HCT116 (cell line): Measurements from ENCODE around the gene KRT36. TPM values are rescaled to one million over a fixed set of nuclear protein-coding genes. Genes with fewer than 3 reads are reported as not detected.

ENCODE experiments used
- ATAC-seq: fragments of 200-7000 bp; cut with Tn5 transposase; 2 replicates; pipeline ENCODE4 v1.9.1; 2020; ENCODE audit warnings: mild to moderate bottlenecking, moderate library complexity
- BruUV-seq: library from RNA; stranded (reverse); fragments of 400-500 nt; replicated peaks from 2 replicates; lab custom pipeline; 2021; lab: Mats Ljungman, UMichigan
- CTCF ChIA-PET: fragments of 300-600 bp; sonication (Branson Sonifier 250); formaldehyde crosslinking; loops from one replicate; lab custom pipeline; 2021; ENCODE audit warnings: antibody characterized with exemption; lab: Charles Lee
- POLR2A ChIA-PET: fragments of 300-600, 350-600 bp; sonication (Branson Sonifier 250); formaldehyde crosslinking; loops from one replicate; lab custom pipeline; 2021; ENCODE audit warnings: antibody characterized with exemption; lab: Charles Lee
- RAD21 ChIA-PET, 2 experiments: fragments of 300-600 bp; sonication (Branson Sonifier 250); formaldehyde crosslinking; loops; one replicate each; lab custom pipeline; 2023; ENCODE audit warnings: low total read pairs in 2 of 2; ENCODE audit not compliant: uncharacterized antibody in 2 of 2, unreplicated experiment in 2 of 2, low non-redundant PET in 1 of 2; lab: Charles Lee
- DNase-seq: peaks from one replicate; pipeline ENCODE4 v3.0.0-alpha.2; 2010; ENCODE audit warnings: low read depth, low spot score
- H2AFZ ChIP-seq: fragments of 200-600 bp; shearing (Covaris generic), sonication (generic); 2 replicates; pipeline ENCODE4 v1.6.1; 2017; ENCODE audit warnings: low read depth, mixed run types, mixed read lengths, antibody characterized with exemption, low read length; ENCODE audit not compliant: poor library complexity, severe bottlenecking
- H3K27ac ChIP-seq: 2 replicates; pipeline ENCODE4 v1.5.1; 2012; ENCODE audit warnings: low read depth, low read length
- H3K27me3 ChIP-seq: fragments of 200-600 bp; sonication (generic); 2 replicates; pipeline ENCODE4 v1.6.1; 2016; ENCODE audit warnings: mixed run types, low read length, mixed read lengths; ENCODE audit not compliant: insufficient read depth
- H3K36me3 ChIP-seq, 2 experiments: fragments of 200-500 bp in 1 of 2; fragments of 200-600 bp in 1 of 2; sonication (Bioruptor generic) in 1 of 2; sonication (generic) in 1 of 2; 2 replicates each; pipeline versions ENCODE4 v1.5.1 to v1.6.1; 2014 to 2016; ENCODE audit warnings: low read length in 2 of 2, inconsistent platforms in 1 of 2, mixed read lengths in 1 of 2, mixed run types in 1 of 2; ENCODE audit not compliant: insufficient read depth in 2 of 2, control insufficient read depth in 1 of 2
- H3K4me1 ChIP-seq, 2 experiments: fragments of 200-600 bp in 1 of 2; sonication (generic) in 1 of 2; 2 replicates each; pipeline versions ENCODE4 v1.5.1 to v1.6.1; 2012 to 2017; ENCODE audit warnings: low read length in 2 of 2, inconsistent platforms in 1 of 2, mild to moderate bottlenecking in 1 of 2, mixed read lengths in 1 of 2, mixed run types in 1 of 2, moderate library complexity in 1 of 2; ENCODE audit not compliant: insufficient read depth in 2 of 2, control insufficient read depth in 1 of 2
- H3K4me2 ChIP-seq: fragments of 200-600 bp; sonication (generic); 2 replicates; pipeline ENCODE4 v1.6.1; 2017; ENCODE audit warnings: mixed run types, low read length, mixed read lengths
- H3K4me3 ChIP-seq, 2 experiments: fragments of 200-600 bp in 1 of 2; sonication (generic) in 1 of 2; replicated peaks in 1 of 2; 2 replicates each; pipeline ENCODE4 v1.5.1; 2011 to 2016; ENCODE audit warnings: low read length in 2 of 2, control low read depth in 1 of 2, low read depth in 1 of 2, mild to moderate bottlenecking in 1 of 2, mixed read lengths in 1 of 2, mixed run types in 1 of 2
- H3K79me2 ChIP-seq: fragments of 200-600 bp; sonication (generic); 2 replicates; pipeline ENCODE4 v1.6.1; 2017; ENCODE audit warnings: mild to moderate bottlenecking, mixed run types, low read length, moderate library complexity, mixed read lengths; ENCODE audit not compliant: insufficient read depth
- H3K9ac ChIP-seq: fragments of 200-600 bp; sonication (generic); 2 replicates; pipeline ENCODE4 v1.6.1; 2016; ENCODE audit warnings: low read length, mixed read lengths
- H3K9me2 ChIP-seq: fragments of 200-600 bp; sonication (generic), shearing (Covaris generic); 2 replicates; pipeline ENCODE4 v1.6.1; 2017; ENCODE audit warnings: mixed run types, mild to moderate bottlenecking, moderate library complexity; ENCODE audit not compliant: insufficient read depth
- H3K9me3 ChIP-seq, 2 experiments: fragments of 200-500 bp in 1 of 2; fragments of 200-600 bp in 1 of 2; sonication (Bioruptor generic) in 1 of 2; sonication (generic) in 1 of 2; 2 replicates each; pipeline ENCODE4 v1.6.1; 2014 to 2017; ENCODE audit warnings: low read length in 2 of 2, mixed read lengths in 2 of 2, inconsistent platforms in 1 of 2, low read depth in 1 of 2, mild to moderate bottlenecking in 1 of 2, mixed run types in 1 of 2, moderate library complexity in 1 of 2; ENCODE audit not compliant: control insufficient read depth in 1 of 2, insufficient read depth in 1 of 2
- H4K20me1 ChIP-seq: fragments of 200-600 bp; sonication (generic), shearing (Covaris generic); 2 replicates; pipeline ENCODE4 v1.6.1; 2017; ENCODE audit warnings: mixed run types, mild to moderate bottlenecking, moderate library complexity; ENCODE audit not compliant: insufficient read depth
- EGR1 ChIP-seq: IDR thresholded peaks from 2 replicates; pipeline ENCODE4 v1.6.1; 2012; ENCODE audit warnings: low read depth
- EZH2phosphoT487 ChIP-seq: fragments of 200-600 bp; IDR thresholded peaks from 2 replicates; pipeline ENCODE4 v1.6.1; 2018; ENCODE audit warnings: antibody characterized with exemption, borderline replicate concordance
- JUND ChIP-seq: IDR thresholded peaks from 2 replicates; pipeline ENCODE4 v1.6.1; 2012
- POLR2A ChIP-seq: IDR thresholded peaks from 2 replicates; pipeline ENCODE4 v1.7.0; 2011; ENCODE audit warnings: borderline replicate concordance; ENCODE audit not compliant: insufficient read depth, insufficient read length; ENCODE audit errors: extremely low read depth
- TCF7L2 ChIP-seq: IDR thresholded peaks from 2 replicates; pipeline ENCODE4 v1.7.0; 2011; ENCODE audit warnings: borderline replicate concordance, inconsistent platforms; ENCODE audit not compliant: insufficient read depth, insufficient read length; ENCODE audit errors: extremely low read depth
- ZFX ChIP-seq: fragments of 450-650 bp; IDR thresholded peaks from 2 replicates; pipeline ENCODE4 v1.6.1; 2017
- intact Hi-C: fragments of 100-400 bp; cut with micrococcal nuclease; formaldehyde crosslinking; loops from 2 replicates; pipeline ENCODE4 v1.10.0; 2022
- total RNA-seq: library from RNA; stranded (reverse); gene quantifications from one replicate; pipeline ENCODE4 v1.2.1, GENCODE V29; 2021; ENCODE audit not compliant: unreplicated experiment
- TF ChIP-seq, protein P1 (sequence below): IDR thresholded peaks from 2 replicates; pipeline ENCODE4 v1.6.1; 2012
- TF ChIP-seq, protein P2 (sequence below): IDR thresholded peaks from 2 replicates; pipeline ENCODE4 v1.6.1; 2011; ENCODE audit warnings: mild to moderate bottlenecking, low read length, moderate library complexity; ENCODE audit not compliant: insufficient replicate concordance; ENCODE audit errors: extremely low read depth

Gene KRT36
- total RNA-seq, 1 experiment from 2014 or later, result not detected

DNA sequence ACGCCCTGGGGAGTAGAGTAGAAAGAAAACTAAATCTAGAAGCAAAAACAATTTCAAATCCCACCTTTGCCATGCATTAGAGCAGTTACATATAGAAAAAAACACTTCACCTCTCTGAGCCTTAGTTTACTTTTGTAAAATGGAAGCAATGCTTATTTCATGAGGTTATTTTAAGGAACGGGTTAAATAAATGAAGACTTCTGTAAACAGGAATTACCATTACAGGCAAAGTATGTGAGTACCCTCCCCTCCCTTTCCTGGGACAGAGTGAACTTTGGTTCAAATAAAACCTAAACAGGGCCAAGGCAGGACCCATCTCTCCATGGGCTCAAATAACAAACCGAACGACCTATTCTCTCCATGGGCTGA, 33.5 kb upstream of the KRT36 start:
- Histone ChIP-seq H3K36me3 (peaks cover 3 to 24% of the 10 kb centered on the region in 2 experiments; a peak in 3 of 4 replicates), H4K20me1 (no peaks in the 10 kb centered on the region; the same call in 1 of the 2 replicates), H3K4me2 (peak overlapping the region; percentile 78), H3K27ac (peak overlapping the region; percentile 99), H3K9me2 (no peaks in the 10 kb centered on the region), H3K79me2 (peaks cover 30% of the 10 kb centered on the region), H3K4me1 (peaks cover 74 to 89% of the 10 kb centered on the region in 2 experiments), H3K27me3 (no peaks in the 10 kb centered on the region), H3K4me3 (peak overlapping the region in 1 of 2 experiments; percentile 5; a peak in 2 of 4 replicates), H3K9me3 (no peaks in the 10 kb centered on the region), H3K9ac (peak overlapping the region; percentile 99), H2AFZ (no peak overlapping the region)
- RAD21 ChIA-PET, result interaction anchor here (0.9 to 1.4 kb wide), 3 partner anchors 24 to 26 kb away, joined by 4 to 6 read pairs (median 5); no protein-coding TSS in a partner anchor
- POLR2A ChIA-PET, result interaction anchor here (2.0 to 12.9 kb wide), 3 partner anchors 26 to 165 kb away, joined by 10 to 148 read pairs (median 20); partner anchors contain the start of gene EIF1
- TF ChIP-seq EGR1 (no peak), TCF7L2 (no peak), ZFX (no peak), POLR2A (no peak), JUND (no peak), EZH2phosphoT487 (no peak)
- TF ChIP-seq, protein P1, sequence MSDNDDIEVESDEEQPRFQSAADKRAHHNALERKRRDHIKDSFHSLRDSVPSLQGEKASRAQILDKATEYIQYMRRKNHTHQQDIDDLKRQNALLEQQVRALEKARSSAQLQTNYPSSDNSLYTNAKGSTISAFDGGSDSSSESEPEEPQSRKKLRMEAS, result no peak
- TF ChIP-seq, protein P2, sequence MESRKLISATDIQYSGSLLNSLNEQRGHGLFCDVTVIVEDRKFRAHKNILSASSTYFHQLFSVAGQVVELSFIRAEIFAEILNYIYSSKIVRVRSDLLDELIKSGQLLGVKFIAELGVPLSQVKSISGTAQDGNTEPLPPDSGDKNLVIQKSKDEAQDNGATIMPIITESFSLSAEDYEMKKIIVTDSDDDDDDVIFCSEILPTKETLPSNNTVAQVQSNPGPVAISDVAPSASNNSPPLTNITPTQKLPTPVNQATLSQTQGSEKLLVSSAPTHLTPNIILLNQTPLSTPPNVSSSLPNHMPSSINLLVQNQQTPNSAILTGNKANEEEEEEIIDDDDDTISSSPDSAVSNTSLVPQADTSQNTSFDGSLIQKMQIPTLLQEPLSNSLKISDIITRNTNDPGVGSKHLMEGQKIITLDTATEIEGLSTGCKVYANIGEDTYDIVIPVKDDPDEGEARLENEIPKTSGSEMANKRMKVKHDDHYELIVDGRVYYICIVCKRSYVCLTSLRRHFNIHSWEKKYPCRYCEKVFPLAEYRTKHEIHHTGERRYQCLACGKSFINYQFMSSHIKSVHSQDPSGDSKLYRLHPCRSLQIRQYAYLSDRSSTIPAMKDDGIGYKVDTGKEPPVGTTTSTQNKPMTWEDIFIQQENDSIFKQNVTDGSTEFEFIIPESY, result no peak
- no peak for ATAC-seq
- DNase-seq, result no peak
- no TSS peak for BruUV-seq
- intact Hi-C loops, result no loop called here
- CTCF ChIA-PET, result interaction anchor here (2.9 to 8.9 kb wide), 2 partner anchors 26 to 140 kb away, joined by 9 to 77 read pairs; no protein-coding TSS in a partner anchor
